ENCODE results near the gene GHR. TPM values are rescaled to one million over a fixed set of nuclear protein-coding genes. Genes with fewer than 3 reads are reported as not detected.

GHR gene
- total and polyA plus RNA-seq, 10 of the 15 experiments (the other 5 are each of a cell fraction or from before 2014, with no cell fraction given): 0.23 to 10.2 (median 0.48) TPM

- Histone ChIP-seq H4K20me1 (ENCODE audit: control insufficient read depth, insufficient read depth) (no peaks in the 10 kb centered on the region), H3K4me3 (no peak overlapping the region), H3K9me3 (replicated peaks; ENCODE audit: control insufficient read depth, insufficient read depth, low read length) (no peaks in the 10 kb centered on the region), H2AFZ (ENCODE audit: control insufficient read depth, low read depth, low read length) (no peak overlapping the region), H3K79me2 (ENCODE audit: control insufficient read depth, insufficient read depth, low read length) (no peaks in the 10 kb centered on the region), H3K9ac (ENCODE audit: control insufficient read depth, insufficient read depth, low read length) (no peak overlapping the region), H3K4me1 (ENCODE audit: control insufficient read depth, insufficient read depth, low read length) (no peaks in the 10 kb centered on the region), H3K27ac (ENCODE audit: control insufficient read depth, insufficient read depth) (no peak overlapping the region), H3K36me3 (ENCODE audit: control insufficient read depth in 2 of 2, insufficient read depth in 2 of 2, low read length in 1 of 2) (no peaks in the 10 kb centered on the region), H3K27me3 (replicated peaks in 1 of 2; ENCODE audit: control insufficient read depth in 2 of 2, insufficient read depth in 2 of 2, low read length in 1 of 2) (no peaks in the 10 kb centered on the region), H3K4me2 (ENCODE audit: control insufficient read depth, insufficient read depth) (no peak overlapping the region)
- in situ Hi-C loops (cut with MboI) (no loop called here), intact Hi-C loops (cut with micrococcal nuclease; ENCODE audit: unreplicated experiment) (no loop called here)
- ChIA-PET RAD21 (ENCODE audit: unreplicated experiment) (interaction anchor here (0.8 to 1.3 kb wide), 2 partner anchors 11 to 51 kb away, joined by 3 read pairs; no protein-coding TSS in a partner anchor), CTCF (interaction anchor here (0.6 to 1.6 kb wide), 5 partner anchors 9 to 180 kb away, joined by 3 read pairs; no protein-coding TSS in a partner anchor), POLR2A (interaction anchor here (0.5 to 1.6 kb wide), 3 partner anchors 10 to 17 kb away, joined by 3 to 5 read pairs (median 4); no protein-coding TSS in a partner anchor), SMC1A (ENCODE audit: uncharacterized antibody, unreplicated experiment) (interaction anchor here (0.6 to 3.8 kb wide), 12 partner anchors 8 to 98 kb away, joined by 3 to 14 read pairs (median 4); no protein-coding TSS in a partner anchor)
- FAIRE-seq (no peak), ATAC-seq (no peak), DNase-seq (ENCODE audit: low read depth, low spot score) (no peak)
- no TSS peak for BruUV-seq (replicated peaks)
- WGBS (ENCODE audit: insufficient coverage, insufficient replicate concordance, low lambda C conversion rate, missing lambda C conversion rate): 50% methylated on average over 2 of the region's 2 CpGs
- TF ChIP-seq ZBTB40 (IDR thresholded peaks at IDR 0.05; ENCODE audit: borderline replicate concordance) (no peak), MEF2A (IDR thresholded peaks at IDR 0.05; ENCODE audit: insufficient read depth, low read depth, low read length) (no peak), YY1 (IDR thresholded peaks at IDR 0.05; ENCODE audit: low read depth, low read length) (no peak), CBX3 (IDR thresholded peaks at IDR 0.05; ENCODE audit: borderline replicate concordance, low read depth) (no peak), ZNF622 (IDR thresholded peaks at IDR 0.05) (no peak), TARDBP (IDR thresholded peaks at IDR 0.05; ENCODE audit: borderline replicate concordance) (no peak), ZNF24 (IDR thresholded peaks at IDR 0.05) (no peak), GABPA (IDR thresholded peaks at IDR 0.05; ENCODE audit: low read depth) (no peak), KDM1A (IDR thresholded peaks at IDR 0.05; ENCODE audit: borderline replicate concordance) (no peak), ATF2 (IDR thresholded peaks at IDR 0.05; ENCODE audit: low read length) (no peak), BCL3 (IDR thresholded peaks at IDR 0.05; ENCODE audit: borderline replicate concordance, insufficient read depth, low read depth, low read length, poor library complexity, severe bottlenecking) (no peak), HDGF (IDR thresholded peaks at IDR 0.05) (no peak), NR2C2 (IDR thresholded peaks at IDR 0.05; ENCODE audit: borderline replicate concordance, control insufficient read depth, insufficient read length, low read depth) (no peak), PAX5 (IDR thresholded peaks at IDR 0.05; ENCODE audit: borderline replicate concordance, low read depth, low read length) (no peak), CREM (IDR thresholded peaks at IDR 0.05; ENCODE audit: low read depth) (no peak), POLR2A (IDR thresholded peaks at IDR 0.05; ENCODE audit: low read depth, low read length) (no peak)
These were observed 182.3 kb downstream of the GHR start for GRCh38 chr5:42605490-42605889.

Measured in GM12878 (cell line).